K562 (cell line): ENCODE results near the gene PPFIBP2. TPM values are rescaled to one million over a fixed set of nuclear protein-coding genes. Genes with fewer than 3 reads are reported as not detected.

Source experiments
- ATAC-seq: fragments of 200-7000 bp; cut with Tn5 transposase; 3 replicates; pipeline ENCODE4 v1.9.1; 2020; ENCODE audit warnings: moderate library complexity
- BruUV-seq: library from RNA; stranded (reverse); fragments of 400-500 nt; replicated peaks from 2 replicates; lab custom pipeline; 2021; lab: Mats Ljungman, UMichigan
- CTCF ChIA-PET: fragments of 300-600 bp; formaldehyde crosslinking; extraction: SDS; loops from one replicate; lab custom pipeline; 2021; ENCODE audit warnings: low intra/inter-chr PET ratio; lab: Yijun Ruan, JAX
- POLR2A ChIA-PET: fragments of 300-600, 350-650 bp; sonication (Branson Sonifier 250); formaldehyde crosslinking; extraction: SDS; loops from one replicate; lab custom pipeline; 2021; ENCODE audit warnings: antibody characterized with exemption, inconsistent platforms; lab: Yijun Ruan, JAX
- DNase-seq, 4 experiments: peaks; one replicate each; pipeline versions ENCODE4 v3.0.0 to v3.0.0-alpha.2; 2011 to 2018; ENCODE audit warnings: low spot score in 3 of 4, mixed read lengths in 3 of 4; ENCODE audit errors: extremely low read depth in 1 of 4
- FAIRE-seq: peaks from 2 replicates; lab custom pipeline; 2011; peaks lifted over from hg19 to GRCh38; lab: Jason Lieb, UNC
- H2AFZ ChIP-seq: 2 replicates; pipeline ENCODE4 v1.6.0; 2011; ENCODE audit warnings: low read depth, low read length, control low read depth, inconsistent platforms
- H3K27ac ChIP-seq: fragments of 200-600 bp; 3 replicates; pipeline ENCODE4 v1.8.0; 2011; ENCODE audit warnings: low read depth, mild to moderate bottlenecking, control low read depth, inconsistent platforms, low read length, moderate library complexity, mixed read lengths; ENCODE audit errors: extremely low read depth
- H3K27me3 ChIP-seq, 2 experiments: fragments of 300-600 bp in 1 of 2; 2 replicates in 1 of 2; 3 replicates in 1 of 2; pipeline versions ENCODE4 v1.6.0 to v1.8.0; 2011; ENCODE audit warnings: inconsistent platforms in 2 of 2, low read length in 2 of 2, mild to moderate bottlenecking in 1 of 2, mixed read lengths in 1 of 2, moderate library complexity in 1 of 2; ENCODE audit not compliant: control insufficient read depth in 2 of 2, insufficient read depth in 2 of 2
- H3K36me3 ChIP-seq: fragments of 300-600 bp; 3 replicates; pipeline ENCODE4 v1.8.0; 2011; ENCODE audit warnings: mild to moderate bottlenecking, low read length, inconsistent platforms; ENCODE audit not compliant: control insufficient read depth, insufficient read depth
- H3K4me1 ChIP-seq, 2 experiments: fragments of 200-600 bp in 1 of 2; replicated peaks in 1 of 2; 2 replicates in 1 of 2; 3 replicates in 1 of 2; pipeline versions ENCODE4 v1.5.1 to v1.8.0; 2011; ENCODE audit warnings: inconsistent platforms in 2 of 2, low read length in 2 of 2, mild to moderate bottlenecking in 1 of 2, mixed read lengths in 1 of 2, moderate library complexity in 1 of 2; ENCODE audit not compliant: control insufficient read depth in 2 of 2, insufficient read depth in 2 of 2
- H3K4me2 ChIP-seq: 2 replicates; pipeline ENCODE4 v1.6.1; 2011; ENCODE audit warnings: low read length, control low read depth, inconsistent platforms, mixed read lengths; ENCODE audit not compliant: insufficient read depth
- H3K4me3 ChIP-seq: fragments of 200-600 bp; sonication (generic), shearing (Covaris generic); 2 replicates; pipeline ENCODE4 v1.5.1; 2016; ENCODE audit warnings: control low read depth, inconsistent platforms
- H3K79me2 ChIP-seq: fragments of 200-600 bp; 3 replicates; pipeline ENCODE4 v1.8.0; 2011; ENCODE audit warnings: low read length, inconsistent platforms; ENCODE audit not compliant: control insufficient read depth, insufficient read depth
- H3K9ac ChIP-seq, 2 experiments: 2 replicates each; pipeline versions ENCODE4 v1.6.0 to v1.6.1; 2011; ENCODE audit warnings: low read depth in 2 of 2, low read length in 2 of 2, control low read depth in 1 of 2, inconsistent platforms in 1 of 2, mild to moderate bottlenecking in 1 of 2, mixed read lengths in 1 of 2; ENCODE audit not compliant: insufficient read depth in 1 of 2
- H3K9me1 ChIP-seq: one replicate; pipeline ENCODE4 v1.6.0; 2011; ENCODE audit warnings: inconsistent platforms, mild to moderate bottlenecking, low read length, moderate library complexity; ENCODE audit not compliant: control insufficient read depth, insufficient read depth
- H3K9me3 ChIP-seq: replicated peaks from 2 replicates; pipeline ENCODE4 v1.5.1; 2011; ENCODE audit warnings: low read depth, low read length, inconsistent platforms; ENCODE audit not compliant: control insufficient read depth, insufficient read depth
- H4K20me1 ChIP-seq: replicated peaks from 2 replicates; pipeline ENCODE4 v1.6.1; 2011; ENCODE audit warnings: low read length, inconsistent platforms, mixed read lengths; ENCODE audit not compliant: control insufficient read depth, insufficient read depth
- GTF2B ChIP-seq: IDR thresholded peaks from 2 replicates; pipeline ENCODE4 v1.6.1; 2011; ENCODE audit not compliant: insufficient read length; ENCODE audit errors: extremely low read depth
- NR3C1 ChIP-seq: sonication (generic); formaldehyde crosslinking; IDR thresholded peaks from 2 replicates; pipeline ENCODE4 v1.8.1; 2022; ENCODE audit warnings: missing genetic modification reagents
- PPARD ChIP-seq: fragments of 250-450 bp; sonication (Bioruptor Pico); IDR thresholded peaks from 2 replicates; pipeline ENCODE4 v1.8.0; 2022; ENCODE audit warnings: inconsistent platforms, mild to moderate bottlenecking, moderate library complexity
- PYGO2 ChIP-seq: fragments of 450-650 bp; IDR thresholded peaks from 2 replicates; pipeline ENCODE4 v1.6.1; 2016; ENCODE audit warnings: mild to moderate bottlenecking, missing genetic modification characterization, moderate library complexity, missing compliant biosample characterization
- TEAD4 ChIP-seq, 2 experiments: sonication (generic) in 1 of 2; formaldehyde crosslinking in 1 of 2; IDR thresholded peaks; 2 replicates each; pipeline versions ENCODE4 v1.6.1 to v1.8.0; 2012 to 2022; ENCODE audit warnings: borderline replicate concordance in 1 of 2, inconsistent platforms in 1 of 2, low read length in 1 of 2, mild to moderate bottlenecking in 1 of 2, missing genetic modification reagents in 1 of 2
- ZFP1 ChIP-seq: fragments of 450-650 bp; formaldehyde crosslinking; IDR thresholded peaks from 2 replicates; pipeline ENCODE4 v1.4.0; 2020; ENCODE audit warnings: mild to moderate bottlenecking, mixed read lengths
- ZNF384 ChIP-seq: IDR thresholded peaks from 2 replicates; pipeline ENCODE4 v1.6.1; 2012; ENCODE audit warnings: low read depth, low read length, improper control_type of control experiment
- ZNF77 ChIP-seq: fragments of 250-450 bp; sonication (Bioruptor Pico); IDR thresholded peaks from 2 replicates; pipeline ENCODE4 v1.5.0; 2020
- WGBS: fragments of 100-300 bp; shearing (Covaris generic); methylation state at CpG from one replicate; pipeline ENCODE4 v1.1.6; 2016; ENCODE audit warnings: low coverage, mixed read lengths; ENCODE audit not compliant: insufficient coverage; ENCODE audit errors: missing lambda C conversion rate; 5-methylcytosine and 5-hydroxymethylcytosine counted together
- in situ Hi-C: fragments of 300-500 bp; cut with MboI; formaldehyde crosslinking; loops from 4 replicates; pipeline ENCODE4 v1.15.0; 2018; ENCODE audit warnings: inconsistent platforms, mixed read lengths
- intact Hi-C: fragments of 100-400 bp; cut with micrococcal nuclease; formaldehyde crosslinking; loops from 2 replicates; pipeline ENCODE4 v1.14.2; 2022
- polyA plus RNA-seq, 8 experiments: library from polyadenylated mRNA; depleted of rRNA in 4 of 8; stranded (reverse) in 5 of 8; unstranded in 3 of 8; fragments of >200 nt; fragmentation: Nextera tagmentation in 2 of 8; fragmentation: Illumina TruSeq in 1 of 8; extraction: Ambion mirVana in 2 of 8; extraction: Trizol in 1 of 8; gene quantifications; 2 replicates each; pipeline versions ENCODE4 v1.2.1 to v1.2.3, GENCODE V29; 2011 to 2014; ENCODE audit warnings: inconsistent platforms in 1 of 8, missing spikeins in 1 of 8
- total RNA-seq, 7 experiments: library from RNA; depleted of rRNA in 6 of 7; stranded (reverse); fragments of >200 nt in 6 of 7; fragmentation: Illumina TruSeq in 2 of 7; extraction: Trizol in 2 of 7; gene quantifications; 2 replicates each; pipeline versions ENCODE4 v1.2.1 to v1.2.3, GENCODE V29; 2011 to 2021; ENCODE audit warnings: low replicate concordance in 1 of 7

Gene PPFIBP2
- total and polyA plus RNA-seq, 9 of the 15 experiments (the other 6 are each of a cell fraction or from before 2014, with no cell fraction given), result 0.18 to 3.4 (median 1.2) TPM

- Histone ChIP-seq H3K36me3 (no peaks in the 10 kb centered on the region), H3K27ac (no peak overlapping the region), H3K9ac (no peak overlapping the region), H3K4me1 (no peaks in the 10 kb centered on the region), H3K4me3 (no peak overlapping the region), H3K27me3 (no peaks in the 10 kb centered on the region), H3K4me2 (no peak overlapping the region), H4K20me1 (no peaks in the 10 kb centered on the region), H3K79me2 (no peaks in the 10 kb centered on the region), H3K9me1 (no peaks in the 10 kb centered on the region), H3K9me3 (no peaks in the 10 kb centered on the region), H2AFZ (no peak overlapping the region)
- DNase-seq (no peak), FAIRE-seq (no peak), ATAC-seq (no peak)
- CTCF ChIA-PET, result no interaction called here
- 0% methylated on average over 2 of the region's 2 CpGs for WGBS
- in situ Hi-C loops (no loop called here), intact Hi-C loops (no loop called here)
- no TSS peak for BruUV-seq
- no peak for TF ChIP-seq GTF2B
- TF ChIP-seq ZNF77 (CRISPR knock-in tag), result no peak
- TF ChIP-seq ZNF384, result no peak
- TF ChIP-seq TEAD4 (IDR thresholded peaks at IDR 0.05; ENCODE audit: low read length), result no peak
- no peak for TF ChIP-seq TEAD4 (CRISPR knock-in tag; IDR thresholded peaks at IDR 0.05; ENCODE audit: borderline replicate concordance)
- TF ChIP-seq PPARD (CRISPR knock-in tag), result no peak
- TF ChIP-seq ZFP1, result no peak
- TF ChIP-seq PYGO2, result no peak
- TF ChIP-seq NR3C1 (CRISPR knock-in tag), result no peak
- POLR2A ChIA-PET, result no interaction called here
These were observed 49.5 kb downstream of the PPFIBP2 start for GRCh38 chr11:7563281-7563680.
